IMR-90 (cell line): ENCODE data around the gene FIBCD1. TPM values are rescaled to one million over a fixed set of nuclear protein-coding genes. Genes with fewer than 3 reads are reported as not detected.

Experiments
- ATAC-seq: fragments of 200-7000 bp; cut with Tn5 transposase; 2 replicates; pipeline ENCODE4 v1.9.1; 2020; ENCODE audit warnings: low read depth, mild to moderate bottlenecking, moderate library complexity
- BruUV-seq: library from RNA; stranded (reverse); fragments of 400-500 nt; replicated peaks from 2 replicates; lab custom pipeline; 2021; lab: Mats Ljungman, UMichigan
- CTCF ChIA-PET: fragments of 300-600 bp; formaldehyde crosslinking; extraction: SDS; loops from one replicate; lab custom pipeline; 2021; ENCODE audit warnings: antibody characterized with exemption; lab: Yijun Ruan, JAX
- POLR2A ChIA-PET: fragments of 300-600 bp; sonication (Branson Sonifier 250); formaldehyde crosslinking; loops from one replicate; lab custom pipeline; 2022; ENCODE audit warnings: antibody characterized with exemption; ENCODE audit not compliant: unreplicated experiment; lab: Charles Lee
- DNase-seq: peaks from one replicate; pipeline ENCODE4 v3.0.0; 2013
- H2AFZ ChIP-seq: replicated peaks from 2 replicates; pipeline ENCODE3; 2013; ENCODE audit warnings: low read length, mild to moderate bottlenecking; ENCODE audit not compliant: poor library complexity
- H2AK5ac ChIP-seq: 2 replicates; pipeline ENCODE4 v1.6.1; 2013; ENCODE audit warnings: low read depth, low read length, inconsistent platforms
- H2AK9ac ChIP-seq: replicated peaks from 2 replicates; pipeline ENCODE3; 2013; ENCODE audit warnings: mild to moderate bottlenecking, low read depth, low read length, moderate library complexity; ENCODE audit not compliant: poor library complexity
- H2BK120ac ChIP-seq: 2 replicates; pipeline ENCODE4 v1.6.1; 2013; ENCODE audit warnings: low read depth, low read length, inconsistent platforms
- H2BK15ac ChIP-seq: 3 replicates; pipeline ENCODE4 v1.6.1; 2013; ENCODE audit warnings: low read depth, low read length, inconsistent platforms
- H2BK20ac ChIP-seq: 2 replicates; pipeline ENCODE4 v1.6.1; 2013; ENCODE audit warnings: low read depth, mild to moderate bottlenecking, inconsistent platforms, low read length, moderate library complexity
- H2BK5ac ChIP-seq: 2 replicates; pipeline ENCODE4 v1.6.1; 2013; ENCODE audit warnings: mild to moderate bottlenecking, low read depth, low read length, inconsistent platforms; ENCODE audit not compliant: poor library complexity, severe bottlenecking
- H3K14ac ChIP-seq: replicated peaks from 2 replicates; pipeline ENCODE4 v1.6.1; 2013; ENCODE audit warnings: low read depth, low read length, inconsistent platforms
- H3K18ac ChIP-seq: 2 replicates; pipeline ENCODE4 v1.6.1; 2013; ENCODE audit warnings: low read depth, low read length, control low read depth
- H3K23ac ChIP-seq: 2 replicates; pipeline ENCODE4 v1.6.1; 2013; ENCODE audit warnings: low read depth, low read length, inconsistent platforms
- H3K27ac ChIP-seq: 2 replicates; pipeline ENCODE4 v1.5.1; 2013; ENCODE audit warnings: mild to moderate bottlenecking, control low read depth, low read length; ENCODE audit not compliant: insufficient read depth
- H3K27me3 ChIP-seq: 2 replicates; pipeline ENCODE4 v1.6.1; 2013; ENCODE audit warnings: low read length; ENCODE audit not compliant: control insufficient read depth, insufficient read depth
- H3K36me3 ChIP-seq: 2 replicates; pipeline ENCODE4 v1.6.1; 2013; ENCODE audit warnings: low read length, mixed read lengths; ENCODE audit not compliant: control insufficient read depth, insufficient read depth
- H3K4ac ChIP-seq: 2 replicates; pipeline ENCODE4 v1.6.1; 2013; ENCODE audit warnings: low read depth, low read length, inconsistent platforms
- H3K4me1 ChIP-seq: 2 replicates; pipeline ENCODE4 v1.6.1; 2013; ENCODE audit warnings: low read length, mixed read lengths; ENCODE audit not compliant: control insufficient read depth, insufficient read depth
- H3K4me2 ChIP-seq: 2 replicates; pipeline ENCODE4 v1.6.1; 2013; ENCODE audit warnings: low read depth, mild to moderate bottlenecking, control low read depth, low read length, moderate library complexity
- H3K4me3 ChIP-seq: 2 replicates; pipeline ENCODE4 v1.5.1; 2013; ENCODE audit warnings: low read depth, mild to moderate bottlenecking, control low read depth, low read length, moderate library complexity; ENCODE audit not compliant: insufficient read depth
- H3K56ac ChIP-seq: 2 replicates; pipeline ENCODE4 v1.6.1; 2013; ENCODE audit warnings: low read length, inconsistent platforms; ENCODE audit not compliant: insufficient read depth; ENCODE audit errors: extremely low read depth
- H3K79me1 ChIP-seq, 2 experiments: 2 replicates each; pipeline ENCODE4 v1.6.1; 2013; ENCODE audit warnings: low read length in 2 of 2, inconsistent platforms in 1 of 2, low read depth in 1 of 2
- H3K9ac ChIP-seq: 2 replicates; pipeline ENCODE4 v1.6.1; 2013; ENCODE audit warnings: low read depth, low read length, control low read depth
- H3K9me1 ChIP-seq: 2 replicates; pipeline ENCODE4 v1.6.1; 2013; ENCODE audit warnings: low read length, inconsistent platforms; ENCODE audit not compliant: insufficient read depth
- H3K9me3 ChIP-seq: 2 replicates; pipeline ENCODE4 v1.6.1; 2013; ENCODE audit warnings: low read length; ENCODE audit not compliant: control insufficient read depth, insufficient read depth
- H4K20me1 ChIP-seq: 2 replicates; pipeline ENCODE4 v1.6.1; 2013; ENCODE audit warnings: low read length, inconsistent platforms; ENCODE audit not compliant: insufficient read depth
- H4K5ac ChIP-seq: 2 replicates; pipeline ENCODE4 v1.6.1; 2013; ENCODE audit warnings: mild to moderate bottlenecking, low read depth, low read length, control low read depth
- H4K8ac ChIP-seq, 2 experiments: 2 replicates each; pipeline ENCODE4 v1.6.1; 2013; ENCODE audit warnings: low read depth in 2 of 2, low read length in 2 of 2, control low read depth in 1 of 2, inconsistent platforms in 1 of 2
- H4K91ac ChIP-seq: 2 replicates; pipeline ENCODE4 v1.6.1; 2013; ENCODE audit warnings: low read depth, low read length, inconsistent platforms; ENCODE audit not compliant: insufficient read depth
- BHLHE40 ChIP-seq: fragments of 150-350 bp; IDR thresholded peaks from 2 replicates; pipeline ENCODE4 v1.6.1; 2016; ENCODE audit warnings: mild to moderate bottlenecking, low read depth, low read length
- CEBPB ChIP-seq: IDR thresholded peaks from 2 replicates; pipeline ENCODE4 v1.6.1; 2012; ENCODE audit warnings: low read depth, low read length, improper control_type of control experiment
- CHD1 ChIP-seq: IDR thresholded peaks from 2 replicates; pipeline ENCODE4 v1.6.1; 2012; ENCODE audit warnings: low read depth, low read length, improper control_type of control experiment
- CTCF ChIP-seq: conservative IDR thresholded peaks from 2 replicates; pipeline ENCODE4 v1.5.1; 2012; ENCODE audit warnings: mild to moderate bottlenecking, low read depth, low read length, improper control_type of control experiment
- ELK1 ChIP-seq: fragments of 150-350 bp; IDR thresholded peaks from 2 replicates; pipeline ENCODE4 v1.6.1; 2016; ENCODE audit warnings: low read depth, mild to moderate bottlenecking, low read length, moderate library complexity, borderline replicate concordance
- FOS ChIP-seq: fragments of 150-350 bp; IDR thresholded peaks from 2 replicates; pipeline ENCODE4 v1.6.1; 2016; ENCODE audit warnings: low read depth, low read length
- MAFK ChIP-seq: IDR thresholded peaks from 2 replicates; pipeline ENCODE4 v1.6.1; 2012; ENCODE audit warnings: low read depth, low read length, improper control_type of control experiment
- MAZ ChIP-seq: IDR thresholded peaks from 2 replicates; pipeline ENCODE4 v1.6.1; 2012; ENCODE audit warnings: low read depth, mild to moderate bottlenecking, low read length, improper control_type of control experiment, moderate library complexity, borderline replicate concordance
- MXI1 ChIP-seq: IDR thresholded peaks from 2 replicates; pipeline ENCODE4 v1.6.1; 2012; ENCODE audit warnings: low read depth, mild to moderate bottlenecking, low read length, moderate library complexity, borderline replicate concordance
- NFE2L2 ChIP-seq: fragments of 150-350 bp; IDR thresholded peaks from 2 replicates; pipeline ENCODE4 v1.6.1; 2016; ENCODE audit warnings: low read depth, mild to moderate bottlenecking, low read length
- POLR2A ChIP-seq: IDR thresholded peaks from 2 replicates; pipeline ENCODE4 v1.6.1; 2012; ENCODE audit warnings: mild to moderate bottlenecking, low read depth, low read length
- RAD21 ChIP-seq: IDR thresholded peaks from 2 replicates; pipeline ENCODE4 v1.6.1; 2012; ENCODE audit warnings: low read length, improper control_type of control experiment
- RCOR1 ChIP-seq: IDR thresholded peaks from 2 replicates; pipeline ENCODE4 v1.6.1; 2012; ENCODE audit warnings: mild to moderate bottlenecking, low read length, improper control_type of control experiment; ENCODE audit not compliant: insufficient replicate concordance
- RFX5 ChIP-seq: IDR thresholded peaks from 2 replicates; pipeline ENCODE4 v1.8.0; 2012; ENCODE audit warnings: low read depth, mild to moderate bottlenecking, low read length, moderate library complexity
- SMC3 ChIP-seq: fragments of 150-350 bp; IDR thresholded peaks from 2 replicates; pipeline ENCODE4 v1.6.1; 2016; ENCODE audit warnings: low read depth, mild to moderate bottlenecking, antibody characterized with exemption, low read length, moderate library complexity
- WGBS, 2 experiments: methylation state at CpG; one replicate each; pipeline versions ENCODE4 v1.1.5 to v1.1.7; 2013; ENCODE audit warnings: missing lambda C conversion rate in 2 of 2; ENCODE audit not compliant: insufficient read length in 1 of 2; ENCODE audit errors: extremely low coverage in 2 of 2; 5-methylcytosine and 5-hydroxymethylcytosine counted together
- dilution Hi-C: fragments of 300-500 bp; cut with HindIII; formaldehyde crosslinking; loops from one replicate; pipeline ENCODE4 v1.14.3; 2018; ENCODE audit warnings: low sequenced_read_pairs; ENCODE audit not compliant: unreplicated experiment
- in situ Hi-C: fragments of 300-500 bp; cut with MboI; formaldehyde crosslinking; loops from 3 replicates; pipeline ENCODE4 v1.14.3; 2019; ENCODE audit warnings: low sequenced_read_pairs, inconsistent platforms, mixed read lengths
- intact Hi-C: fragments of 100-400 bp; cut with micrococcal nuclease; formaldehyde crosslinking; loops from 2 replicates; pipeline ENCODE4 v1.10.0; 2022
- polyA plus RNA-seq, 3 experiments: library from polyadenylated mRNA; depleted of rRNA; stranded (reverse); fragments of >200 nt; gene quantifications; 2 replicates each; pipeline ENCODE4 v1.2.3, GENCODE V29; 2012; ENCODE audit warnings: low replicate concordance in 1 of 3
- total RNA-seq: library from RNA; depleted of rRNA; stranded (reverse); fragments of >200 nt; gene quantifications from 2 replicates; pipeline ENCODE4 v1.2.3, GENCODE V29; 2012

The FIBCD1 gene
- total and polyA plus RNA-seq, 2 of the 4 experiments (the other 2 are of a cell fraction): 1.1 to 10.1 TPM

- Histone ChIP-seq H2BK20ac (no peak overlapping the region), H4K20me1 (peaks cover 4% of the 10 kb centered on the region; the same call in 1 of the 2 replicates), H2BK15ac (no peak overlapping the region), H3K36me3 (no peaks in the 10 kb centered on the region), H2BK5ac (no peak overlapping the region), H3K27me3 (peaks cover 2% of the 10 kb centered on the region; the same call in 1 of the 2 replicates), H3K4me2 (no peak overlapping the region), H3K9ac (no peak overlapping the region), H2AFZ (no peak overlapping the region), H3K9me1 (no peaks in the 10 kb centered on the region), H3K56ac (no peak overlapping the region), H3K4me1 (no peaks in the 10 kb centered on the region), H3K14ac (no peak overlapping the region), H2AK5ac (no peak overlapping the region), H3K9me3 (peaks cover 2% of the 10 kb centered on the region; the same call in 1 of the 2 replicates), H2BK120ac (no peak overlapping the region), H3K4ac (no peak overlapping the region), H3K79me1 (no peaks in the 10 kb centered on the region), H2AK9ac (no peak overlapping the region), H3K23ac (no peak overlapping the region), H4K5ac (no peak overlapping the region), H4K8ac (no peak overlapping the region), H3K4me3 (no peak overlapping the region), H3K27ac (no peak overlapping the region), H3K18ac (no peak overlapping the region), H4K91ac (no peak overlapping the region)
- no peak for DNase-seq
- ChIA-PET CTCF (no interaction called here), POLR2A (no interaction called here)
- 95% methylated on average over 8 of the region's 27 CpGs; no CpG with 5 or more reads in 1 of the 2 experiments for WGBS, 2 experiments
- ATAC-seq: no peak
- intact Hi-C loops (no loop called here), dilution Hi-C loops (no loop called here), in situ Hi-C loops (no loop called here)
- no TSS peak for BruUV-seq
- TF ChIP-seq BHLHE40 (no peak), CEBPB (no peak), ELK1 (no peak), POLR2A (no peak), RCOR1 (no peak), RAD21 (no peak), FOS (no peak), MAFK (no peak), CHD1 (no peak), CTCF (no peak), NFE2L2 (no peak), SMC3 (no peak), MXI1 (no peak), MAZ (no peak), RFX5 (no peak)
Measured at GRCh38 chr9:130902204-130903185, 36.6 kb downstream of the FIBCD1 start.
